GM10266 (cell line): Measurements from ENCODE around the gene ELOVL6.

Source experiments
- DNase-seq: peaks from one replicate; pipeline ENCODE4 v3.0.0; 2012; ENCODE audit errors: extremely low spot score
- TF ChIP-seq, protein P1 (sequence below): IDR thresholded peaks from 2 replicates; pipeline ENCODE4 v1.5.1; 2012; ENCODE audit warnings: mild to moderate bottlenecking, low read depth; ENCODE audit not compliant: control insufficient read depth, insufficient read depth; ENCODE audit errors: missing control alignments

The ELOVL6 gene

DNA sequence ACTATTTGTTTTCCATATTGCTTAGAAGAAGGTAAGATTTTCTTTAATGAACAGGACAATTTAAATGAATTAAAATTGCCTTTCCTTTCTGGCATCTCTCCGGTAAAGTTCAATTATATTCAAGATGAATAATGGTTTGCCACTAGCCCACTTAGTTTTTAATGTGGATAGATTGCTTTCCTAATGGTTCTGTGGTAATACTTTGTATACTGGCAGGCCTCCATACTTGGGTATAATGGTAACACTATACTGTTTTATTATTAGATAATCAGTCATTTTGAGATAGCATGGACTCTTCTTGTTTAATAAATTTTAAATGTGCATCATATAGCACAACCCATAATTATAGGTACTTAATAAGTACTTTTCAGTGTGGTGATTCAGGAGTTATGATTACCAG, 89.5 kb downstream of the ELOVL6 start:
- DNase-seq = no peak

DNA sequence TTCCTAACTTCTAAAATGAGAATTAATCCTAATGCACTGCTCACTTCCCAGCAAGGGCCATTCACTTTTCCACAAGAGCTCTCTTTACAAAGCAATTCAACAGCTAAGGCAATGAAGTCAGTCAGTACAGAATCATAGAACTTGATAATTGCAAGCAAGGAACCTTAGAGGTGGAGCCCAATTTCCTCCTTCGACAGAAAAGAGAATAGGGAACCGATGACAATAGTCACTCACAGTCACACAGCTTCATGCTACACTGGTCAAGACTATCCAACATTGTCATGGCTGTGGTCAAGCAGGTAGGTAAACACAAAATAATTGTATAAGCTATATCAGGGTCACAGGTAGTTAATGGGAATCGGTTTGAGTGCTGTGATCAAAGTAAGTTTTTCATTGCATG, 90.0 kb downstream of the ELOVL6 start:
- no peak for DNase-seq
- TF ChIP-seq, protein P1, sequence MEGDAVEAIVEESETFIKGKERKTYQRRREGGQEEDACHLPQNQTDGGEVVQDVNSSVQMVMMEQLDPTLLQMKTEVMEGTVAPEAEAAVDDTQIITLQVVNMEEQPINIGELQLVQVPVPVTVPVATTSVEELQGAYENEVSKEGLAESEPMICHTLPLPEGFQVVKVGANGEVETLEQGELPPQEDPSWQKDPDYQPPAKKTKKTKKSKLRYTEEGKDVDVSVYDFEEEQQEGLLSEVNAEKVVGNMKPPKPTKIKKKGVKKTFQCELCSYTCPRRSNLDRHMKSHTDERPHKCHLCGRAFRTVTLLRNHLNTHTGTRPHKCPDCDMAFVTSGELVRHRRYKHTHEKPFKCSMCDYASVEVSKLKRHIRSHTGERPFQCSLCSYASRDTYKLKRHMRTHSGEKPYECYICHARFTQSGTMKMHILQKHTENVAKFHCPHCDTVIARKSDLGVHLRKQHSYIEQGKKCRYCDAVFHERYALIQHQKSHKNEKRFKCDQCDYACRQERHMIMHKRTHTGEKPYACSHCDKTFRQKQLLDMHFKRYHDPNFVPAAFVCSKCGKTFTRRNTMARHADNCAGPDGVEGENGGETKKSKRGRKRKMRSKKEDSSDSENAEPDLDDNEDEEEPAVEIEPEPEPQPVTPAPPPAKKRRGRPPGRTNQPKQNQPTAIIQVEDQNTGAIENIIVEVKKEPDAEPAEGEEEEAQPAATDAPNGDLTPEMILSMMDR = no peak

More for the DNA sequence above, 89.5 kb downstream of the ELOVL6 start:
- TF ChIP-seq, protein P1 = no peak

DNA sequence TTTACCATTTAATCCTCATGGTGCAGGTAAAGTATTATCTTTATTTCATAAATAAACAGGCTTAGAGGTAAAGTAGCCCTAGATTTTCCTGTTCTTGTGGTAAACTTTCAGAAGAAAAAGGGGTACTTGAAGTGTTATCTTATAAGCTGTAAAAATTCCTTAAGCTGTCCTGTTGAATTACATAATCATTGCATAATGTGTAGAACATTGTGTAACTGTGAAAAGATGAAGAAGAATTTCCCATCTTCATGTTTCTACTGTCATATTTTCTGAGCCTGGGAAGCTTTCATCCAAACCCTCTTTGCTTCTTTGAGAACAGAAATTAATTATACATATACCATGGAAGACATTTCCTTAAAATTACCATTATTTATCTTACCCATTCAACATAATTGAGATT, 90.5 kb downstream of the ELOVL6 start:
- TF ChIP-seq, protein P1 = no peak
- no peak for DNase-seq

DNA sequence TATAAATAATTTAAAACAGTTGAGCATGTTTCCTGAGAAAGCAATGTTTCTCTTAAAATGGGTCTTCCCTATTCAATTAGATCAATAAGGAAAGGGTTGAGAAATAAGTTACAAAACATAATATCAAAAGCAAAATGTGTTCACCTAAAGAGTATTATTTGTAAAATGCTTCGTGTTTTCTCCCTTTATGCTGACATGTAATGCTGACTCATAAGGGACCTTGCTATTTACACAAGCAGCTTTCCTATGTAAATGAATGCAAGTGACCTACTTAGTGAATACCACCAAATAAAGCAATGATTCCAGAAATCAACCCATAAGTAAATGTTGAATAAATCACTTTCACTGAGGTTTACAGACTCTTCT, 91.5 kb downstream of the ELOVL6 start:
- TF ChIP-seq, protein P1 = no peak
- DNase-seq = peak; percentile 7

DNA sequence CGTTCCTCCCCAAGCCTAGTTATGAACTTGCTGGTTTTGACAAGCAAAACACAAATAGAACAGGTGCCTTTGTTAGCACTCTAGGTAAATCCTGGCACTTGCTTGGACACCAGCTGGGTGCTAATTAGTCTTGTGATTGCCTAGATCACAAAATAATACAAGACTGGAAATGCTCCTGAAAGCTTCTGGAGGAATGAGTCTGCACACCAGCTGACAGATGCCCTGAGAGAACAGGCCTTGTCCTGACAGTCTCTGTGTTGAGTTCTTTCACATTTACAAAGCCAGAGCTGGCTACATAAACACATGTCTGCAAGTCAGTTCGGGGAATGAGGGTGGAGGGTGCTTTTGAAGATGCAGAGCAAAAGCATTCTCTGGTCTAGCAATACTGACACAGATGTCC, 93.8 kb downstream of the ELOVL6 start:
- TF ChIP-seq, protein P1 = no peak

DNA sequence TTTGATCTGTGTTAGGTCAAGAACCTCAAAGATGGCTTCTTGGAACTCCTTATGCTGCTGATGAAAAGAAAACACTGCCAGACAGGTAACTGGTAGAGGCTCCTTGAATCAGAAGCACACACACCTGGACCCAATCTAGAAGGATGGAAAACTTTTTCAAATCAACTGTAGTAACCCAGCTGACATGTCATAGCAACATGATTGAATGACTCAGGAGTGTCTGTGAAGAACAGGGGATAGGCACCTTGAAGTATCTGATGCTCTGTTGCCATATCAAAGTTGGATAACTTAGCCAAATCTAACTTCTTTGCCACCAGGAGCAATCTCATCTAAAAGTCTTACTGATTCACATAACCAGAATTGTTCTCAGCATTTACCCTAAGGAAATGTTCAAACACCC, 98.8 kb downstream of the ELOVL6 start:
- TF ChIP-seq, protein P1 = no peak
- no peak for DNase-seq

More for the DNA sequence above, 93.8 kb downstream of the ELOVL6 start:
- no peak for DNase-seq

DNA sequence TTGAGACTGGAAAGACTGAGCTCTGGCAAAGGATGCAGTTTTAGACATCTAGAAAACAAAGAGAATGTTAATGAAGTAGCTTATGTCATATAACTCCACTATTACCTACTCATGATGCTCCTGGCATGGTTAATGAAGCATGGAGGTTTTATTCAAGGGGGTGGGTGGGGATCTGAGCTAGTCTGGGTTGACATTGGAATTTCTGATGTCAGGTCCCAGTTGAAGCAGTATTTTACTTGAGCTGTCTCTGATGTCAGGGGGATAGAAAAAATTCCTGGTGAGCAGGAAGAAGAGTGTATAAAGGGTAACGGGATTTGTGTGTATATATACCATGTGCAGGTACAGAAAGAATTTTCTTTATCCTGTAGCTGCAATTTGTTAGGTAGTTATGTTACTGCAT, 102.0 kb downstream of the ELOVL6 start:
- no peak for DNase-seq
- TF ChIP-seq, protein P1 = no peak

DNA sequence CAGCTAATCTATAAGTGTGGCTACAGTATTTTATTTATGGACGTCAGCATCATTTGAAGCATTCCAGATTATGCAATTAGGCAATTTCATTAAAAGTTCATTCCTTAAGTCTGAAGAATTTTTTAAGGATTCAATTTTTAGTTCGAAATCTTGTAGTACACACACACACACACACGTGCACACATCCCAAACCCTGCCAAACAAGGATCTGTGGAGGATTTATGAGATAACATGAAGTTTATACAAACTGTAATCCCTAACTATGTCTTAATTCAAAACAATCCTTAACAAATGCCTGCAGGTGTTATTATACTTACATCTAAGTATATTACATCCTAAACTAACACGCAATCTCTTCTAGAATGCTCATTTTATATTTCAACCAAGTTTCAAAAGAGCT, 105.8 kb downstream of the ELOVL6 start:
- DNase-seq = no peak
- TF ChIP-seq, protein P1 = no peak
